SH-SY5Y (cell line): Measurements from ENCODE around the gene CCNL2.

Experiments used
- GATA2 ChIP-seq: IDR thresholded peaks from 2 replicates; pipeline ENCODE4 v1.6.1; 2011; ENCODE audit warnings: mild to moderate bottlenecking, low read depth, low read length
- GATA3 ChIP-seq: IDR thresholded peaks from 2 replicates; pipeline ENCODE4 v1.6.1; 2011; ENCODE audit warnings: low read depth, mild to moderate bottlenecking, low read length, moderate library complexity

GRCh38 chr1:1385931-1386330 lies 13.2 kb downstream of the CCNL2 start:
- no peak for TF ChIP-seq GATA3
- TF ChIP-seq GATA2 = no peak
